Left ventricle myocardium inferior (tissue), 1 donor: ENCODE results near the gene APCDD1L. TPM values are rescaled to one million over a fixed set of nuclear protein-coding genes. Genes with fewer than 3 reads are reported as not detected.
"Not testable (repeated sequence)": the region's sequence is repeated elsewhere in the genome, so short reads cannot be mapped to it uniquely, and the experiment has no call there.

Source experiments
- DNase-seq: peaks from one replicate; pipeline ENCODE4 v3.0.0-alpha.2; 2020
- H3K27ac ChIP-seq: fragments of 200-600 bp; replicated peaks from 2 replicates; pipeline ENCODE4 v1.8.0; 2021
- H3K27me3 ChIP-seq: fragments of 200-600 bp; 2 replicates; pipeline ENCODE4 v1.8.0; 2021; ENCODE audit warnings: low read depth
- H3K36me3 ChIP-seq: fragments of 200-600 bp; 2 replicates; pipeline ENCODE4 v1.8.0; 2021
- H3K4me1 ChIP-seq: fragments of 200-600 bp; 2 replicates; pipeline ENCODE4 v1.8.0; 2021
- H3K4me3 ChIP-seq: fragments of 200-600 bp; 2 replicates; pipeline ENCODE4 v1.8.0; 2021; ENCODE audit warnings: mild to moderate bottlenecking, moderate library complexity
- H3K9me3 ChIP-seq: fragments of 200-600 bp; replicated peaks from 2 replicates; pipeline ENCODE4 v1.8.0; 2021
- CTCF ChIP-seq: fragments of 200-600 bp; IDR thresholded peaks from 2 replicates; pipeline ENCODE4 v1.8.0; 2021; ENCODE audit warnings: antibody characterized with exemption, mild to moderate bottlenecking, borderline replicate concordance
- intact Hi-C: fragments of 100-400 bp; cut with micrococcal nuclease; formaldehyde crosslinking; loops from one replicate; pipeline ENCODE4 v1.11.0; 2022
- total RNA-seq: library from RNA; stranded (reverse); fragmentation: NEBNext Ultra II Directional; extraction: Animal tissue kit (Norgen Biotek cat#: 25700); gene quantifications from one replicate; pipeline ENCODE4 v1.2.1, GENCODE V29; 2021
- donor health status: DM: no; HTN: yes; CAD: no; lungs with severe emphysema.

APCDD1L gene
- total RNA-seq, 1 donor from 2014 or later, result 0.91 TPM

- TF ChIP-seq CTCF, result no peak
- DNase-seq, result no peak
- no peak overlapping the region for H3K27ac ChIP-seq
- H3K36me3 ChIP-seq, result no peaks in the 10 kb centered on the region
- peaks cover 68% of the 10 kb centered on the region for H3K27me3 ChIP-seq
- H3K4me1 ChIP-seq, result peaks cover 5% of the 10 kb centered on the region
- intact Hi-C loops, result no loop called here
- H3K4me3 ChIP-seq, result no peak overlapping the region
- H3K9me3 ChIP-seq, result peaks cover 8% of the 10 kb centered on the region
These were observed 3.8 kb downstream of the APCDD1L start for GRCh38 chr20:58511364-58511763.

- TF ChIP-seq CTCF, result no peak
- Histone ChIP-seq H3K27me3 (peaks cover 64% of the 10 kb centered on the region), H3K36me3 (no peaks in the 10 kb centered on the region), H3K27ac (no peak overlapping the region), H3K4me3 (no peak overlapping the region), H3K9me3 (peaks cover 12% of the 10 kb centered on the region), H3K4me1 (peaks cover 5% of the 10 kb centered on the region)
- no peak for DNase-seq
- intact Hi-C loops, result no loop called here
These were observed 4.3 kb downstream of the APCDD1L start for GRCh38 chr20:58510921-58511320.

GRCh38 chr20:58508762-58509395 lies 6.3 kb downstream of the APCDD1L start:
- H3K36me3 ChIP-seq, result no peaks in the 10 kb centered on the region
- H3K27ac ChIP-seq, result no peak overlapping the region
- no peak overlapping the region for H3K4me3 ChIP-seq
- H3K9me3 ChIP-seq, result peaks cover 33% of the 10 kb centered on the region
- TF ChIP-seq CTCF, result no peak
- intact Hi-C loops, result no loop called here
- H3K27me3 ChIP-seq, result peaks cover 44% of the 10 kb centered on the region
- no peak for DNase-seq
- no peaks in the 10 kb centered on the region for H3K4me1 ChIP-seq

DNA sequence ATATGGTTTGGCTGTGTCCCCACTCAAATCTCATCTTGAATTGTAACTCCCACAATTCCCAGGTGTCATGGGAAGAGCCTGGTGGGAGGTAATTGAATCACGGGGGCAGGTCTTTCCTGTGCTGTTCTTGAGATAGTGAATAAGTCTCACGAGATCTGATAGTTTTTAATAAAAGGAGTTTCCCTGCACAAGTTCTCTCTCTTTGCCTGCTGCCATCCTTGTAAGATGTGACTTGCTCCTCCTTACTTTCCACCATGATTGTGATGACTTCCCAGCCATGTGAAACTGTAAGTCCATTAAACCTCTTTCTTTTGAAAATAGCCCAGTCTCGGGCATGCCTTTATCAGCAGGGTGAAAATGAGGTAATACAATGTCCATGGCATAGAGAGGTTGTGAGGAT lies 8.2 kb downstream of the APCDD1L start:
- Histone ChIP-seq H3K27me3 (peaks cover 25% of the 10 kb centered on the region), H3K9me3 (peaks cover 45% of the 10 kb centered on the region)
- intact Hi-C loops, H3K27ac ChIP-seq, H3K4me3 ChIP-seq, H3K36me3 ChIP-seq, H3K4me1 ChIP-seq, DNase-seq: not testable (repeated sequence)

DNA sequence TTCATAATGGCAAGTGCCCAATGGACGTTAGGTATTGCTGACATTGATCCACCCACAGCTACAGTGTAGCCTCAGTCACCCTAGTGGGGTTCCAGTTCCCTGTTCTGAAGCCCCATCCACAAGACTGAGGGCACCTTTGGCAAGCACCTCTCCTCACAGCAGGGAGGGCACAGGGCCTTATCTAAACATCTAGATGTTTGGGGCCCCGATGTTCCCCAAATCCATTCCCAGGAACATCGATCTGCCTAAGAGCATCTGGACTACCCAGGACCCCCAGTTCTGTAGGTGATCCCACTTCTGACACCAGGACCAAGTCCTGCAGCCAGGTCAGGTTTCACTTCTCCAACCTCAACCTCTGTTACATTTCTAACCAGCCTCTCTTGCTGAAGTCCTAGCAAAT lies 10.6 kb downstream of the APCDD1L start:
- intact Hi-C loops, result no loop called here
- H3K9me3 ChIP-seq, result peaks cover 57% of the 10 kb centered on the region
- H3K27ac ChIP-seq, result no peak overlapping the region
- H3K4me1 ChIP-seq, result no peaks in the 10 kb centered on the region
- H3K4me3 ChIP-seq, result no peak overlapping the region
- H3K27me3 ChIP-seq, result peaks cover 3% of the 10 kb centered on the region
- no peaks in the 10 kb centered on the region for H3K36me3 ChIP-seq
- no peak for DNase-seq
- TF ChIP-seq CTCF, result no peak

DNA sequence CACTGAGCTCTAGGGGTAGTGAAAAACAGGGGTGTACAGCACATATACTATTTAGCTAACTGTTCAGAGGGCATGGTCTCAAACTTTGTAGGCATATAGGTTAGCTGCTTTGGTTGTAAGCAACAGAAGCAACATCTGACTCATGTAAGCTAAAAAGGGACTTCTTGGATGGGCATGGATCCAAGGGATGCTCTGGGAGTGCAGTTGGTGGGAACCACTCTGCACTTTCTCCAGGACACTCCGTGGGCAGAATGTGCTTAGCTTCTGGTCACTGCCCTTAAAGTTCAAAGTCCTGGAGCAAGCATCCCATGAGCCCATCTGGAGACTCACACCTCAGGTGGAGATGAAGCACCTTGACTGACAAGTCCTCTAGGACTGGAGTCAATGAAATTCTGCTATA lies 11.5 kb downstream of the APCDD1L start:
- Histone ChIP-seq H3K4me1 (no peaks in the 10 kb centered on the region), H3K27ac (no peak overlapping the region), H3K27me3 (no peaks in the 10 kb centered on the region), H3K36me3 (no peaks in the 10 kb centered on the region), H3K9me3 (peaks cover 57% of the 10 kb centered on the region), H3K4me3 (no peak overlapping the region)
- intact Hi-C loops, result no loop called here
- no peak for TF ChIP-seq CTCF
- no peak for DNase-seq
